H1 (cell line): ENCODE results near the gene CTIF. TPM values are rescaled to one million over a fixed set of nuclear protein-coding genes. Genes with fewer than 3 reads are reported as not detected.

Experiments used
- ASH2L ChIP-seq: fragments of 200-600, 300-600 bp; sonication (generic); IDR thresholded peaks from one replicate; pipeline ENCODE4 v1.7.1; 2017; ENCODE audit warnings: low read length
- CHD1 ChIP-seq: IDR thresholded peaks from 2 replicates; pipeline ENCODE4 v1.6.1; 2012; ENCODE audit warnings: low read depth, low read length, improper control_type of control experiment
- CREB1 ChIP-seq: IDR thresholded peaks from 2 replicates; pipeline ENCODE4 v1.6.1; 2012; ENCODE audit warnings: inconsistent platforms
- KDM4A ChIP-seq: IDR thresholded peaks from one replicate; pipeline ENCODE4 v1.7.1; 2012; ENCODE audit warnings: low read depth, mild to moderate bottlenecking, moderate library complexity, low read length, inconsistent platforms; ENCODE audit not compliant: severe bottlenecking
- POLR2A ChIP-seq, 2 experiments: IDR thresholded peaks; 1 replicate in 1 of 2; 2 replicates in 1 of 2; pipeline ENCODE4 v1.6.1; 2011; ENCODE audit warnings: low read depth in 2 of 2, low read length in 2 of 2, mild to moderate bottlenecking in 2 of 2; ENCODE audit errors: control extremely low read depth in 1 of 2
- POU5F1 ChIP-seq: IDR thresholded peaks from 2 replicates; pipeline ENCODE4 v1.6.1; 2011; ENCODE audit warnings: low read depth, mild to moderate bottlenecking, low read length, moderate library complexity
- polyA plus RNA-seq, 7 experiments: library from polyadenylated mRNA; depleted of rRNA in 3 of 7; stranded (reverse) in 5 of 7; unstranded in 2 of 7; fragments of >200 nt in 5 of 7; fragments of 200-250 nt in 2 of 7; gene quantifications; 1 replicate in 5 of 7; 2 replicates in 1 of 7; 4 replicates in 1 of 7; pipeline versions ENCODE4 v1.2.1 to v1.2.3, GENCODE V29; 2011 to 2013; ENCODE audit warnings: missing spikeins in 2 of 7, mixed read lengths in 2 of 7
- total RNA-seq: library from RNA; stranded (reverse); fragmentation: NEBNext Ultra II Directional; extraction: Animal tissue kit (Norgen Biotek cat#: 25700); gene quantifications from 2 replicates; pipeline ENCODE4 v1.2.1, GENCODE V29; 2021
- TF ChIP-seq, protein P1 (sequence below): IDR thresholded peaks from 2 replicates; pipeline ENCODE4 v1.6.1; 2012; ENCODE audit warnings: inconsistent platforms

The CTIF gene
- total and polyA plus RNA-seq, 2 of the 8 experiments (the other 6 are each of a cell fraction or from before 2014, with no cell fraction given): 9.0 to 17.8 TPM

DNA sequence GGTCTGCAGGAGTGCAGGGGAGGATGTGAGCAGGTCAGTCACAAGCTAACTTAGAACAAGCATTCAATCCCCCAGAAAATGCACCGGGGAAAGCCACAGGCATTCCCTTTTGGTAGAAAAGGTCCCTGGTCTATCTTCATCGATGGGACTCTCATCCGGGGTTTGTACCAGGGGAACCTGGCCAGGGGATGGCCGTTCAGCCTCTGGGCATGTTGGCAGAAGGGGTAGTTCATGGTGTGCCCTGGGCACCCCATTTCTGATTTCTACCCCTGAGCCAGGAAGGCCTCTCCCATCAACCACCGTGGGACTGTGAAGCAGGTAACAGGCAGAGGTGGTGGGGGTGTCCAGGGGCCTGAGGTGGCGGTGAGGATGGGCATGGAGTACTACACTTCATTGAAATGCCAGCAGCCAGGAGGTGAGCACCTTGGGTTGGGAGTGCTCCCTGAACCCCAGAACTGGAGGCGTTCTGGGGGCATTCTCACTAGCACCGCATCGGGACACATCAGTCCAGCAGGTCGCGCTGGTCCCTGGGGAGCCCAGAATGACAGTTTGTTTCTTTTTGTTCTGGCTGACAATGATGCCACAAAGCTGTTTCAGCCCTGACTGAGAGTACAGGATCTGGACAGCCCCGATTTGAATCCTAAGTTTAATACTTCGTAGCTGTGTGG, 239.6 kb downstream of the CTIF start (continued):
- TF ChIP-seq POLR2A (IDR thresholded peaks at IDR 0.05; ENCODE audit: control extremely low read depth in 1 of 2, low read depth in 2 of 2, low read length in 2 of 2) (no peak), ASH2L (no peak), KDM4A (no peak), POU5F1 (no peak), CREB1 (no peak), CHD1 (no peak)
- TF ChIP-seq, protein P1, sequence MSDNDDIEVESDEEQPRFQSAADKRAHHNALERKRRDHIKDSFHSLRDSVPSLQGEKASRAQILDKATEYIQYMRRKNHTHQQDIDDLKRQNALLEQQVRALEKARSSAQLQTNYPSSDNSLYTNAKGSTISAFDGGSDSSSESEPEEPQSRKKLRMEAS: no peak
